ENCODE data around the gene IGFBP2.

IGFBP2 gene

DNA sequence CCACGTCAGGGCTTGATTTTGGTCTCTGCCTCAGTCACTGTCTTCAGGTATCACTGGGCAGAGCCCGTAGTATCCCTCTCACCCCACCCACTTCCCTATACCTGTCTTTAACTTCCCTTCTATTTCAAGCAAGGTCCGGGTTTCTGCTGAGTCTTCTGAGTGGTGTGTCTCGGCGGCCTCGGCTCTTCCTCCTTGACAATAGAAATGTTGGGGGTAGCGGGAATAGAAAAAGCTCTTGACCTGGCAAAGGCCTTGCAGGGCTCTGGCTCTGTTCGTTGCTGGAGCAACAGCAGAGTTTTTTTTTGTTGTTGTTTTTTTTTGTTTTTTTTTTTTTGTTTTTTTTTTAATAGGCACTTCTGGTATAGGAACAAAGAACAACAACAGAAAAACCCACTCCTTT is 78.1 kb downstream of the IGFBP2 start:
- no peak overlapping the region for H3K27ac ChIP-seq
- TF ChIP-seq CTCF (conservative IDR thresholded peaks at IDR 0.05) (no peak), ZFX (IDR thresholded peaks at IDR 0.05) (no peak)

DNA sequence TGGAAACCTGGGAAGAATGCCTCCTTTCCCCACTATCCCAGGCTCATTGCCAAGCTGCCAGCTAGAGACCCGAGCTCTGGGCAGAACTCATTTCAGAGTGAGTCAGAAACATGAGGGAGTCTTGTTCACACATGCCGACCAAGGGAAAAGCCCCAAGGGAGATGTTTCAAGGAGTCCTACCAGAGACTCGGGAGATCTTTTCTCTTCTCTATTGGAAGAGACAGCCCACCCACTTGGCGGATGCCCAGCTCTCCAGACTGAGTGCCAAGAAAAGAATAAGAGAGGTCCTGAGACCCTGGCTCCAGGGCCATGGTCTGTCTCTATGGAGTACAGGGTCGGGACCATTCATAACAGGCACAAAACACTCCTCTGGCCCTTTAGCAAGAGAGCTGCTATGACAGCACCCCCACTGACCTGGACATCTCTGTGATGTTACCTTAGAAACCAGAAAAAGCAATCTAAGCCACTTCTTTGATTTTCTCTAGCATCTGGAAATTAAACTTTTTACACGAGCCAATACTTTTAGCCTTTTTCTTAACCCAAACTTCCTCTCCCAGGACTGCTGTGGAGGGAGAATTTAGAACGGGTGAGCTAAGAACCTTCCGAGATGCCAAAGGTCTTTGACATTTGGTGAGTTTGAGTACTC is 80.6 kb downstream of the IGFBP2 start:
- TF ChIP-seq ZFX (IDR thresholded peaks at IDR 0.05), result no peak
- no peak for TF ChIP-seq CTCF (conservative IDR thresholded peaks at IDR 0.05)
- no peak overlapping the region for H3K27ac ChIP-seq
